GM21367 (cell line): ENCODE results near the gene CLCC1.

Source experiments
- ATAC-seq: cut with Tn5 transposase; IDR thresholded peaks from one replicate; pipeline ENCODE4 v1.9.1; 2021; ENCODE audit not compliant: unreplicated experiment

The CLCC1 gene

GRCh38 chr1:108925920-108926319 is 37.4 kb downstream of the CLCC1 start:
- no peak for ATAC-seq

- ATAC-seq: no peak
These were observed 46.5 kb downstream of the CLCC1 start for GRCh38 chr1:108916788-108917187.
